Vagina (tissue), 2 donors: ENCODE results near the gene OSBPL6. TPM values are rescaled to one million over a fixed set of nuclear protein-coding genes. Genes with fewer than 3 reads are reported as not detected.

Source experiments
- DNase-seq, 2 donors: peaks; one replicate each; pipeline ENCODE4 v3.0.0-alpha.2; 2017; ENCODE audit errors: extremely low spot score in 2 of 2
- H3K27ac ChIP-seq: fragments of 200-600 bp; sonication (generic); one replicate; pipeline ENCODE4 v1.5.1; 2019
- H3K27me3 ChIP-seq: fragments of 200-600 bp; sonication (generic); one replicate; pipeline ENCODE4 v1.5.1; 2019
- H3K36me3 ChIP-seq, 2 donors: fragments of 200-600 bp; sonication (generic); one replicate each; pipeline ENCODE4 v1.5.1; 2017 to 2019
- H3K4me1 ChIP-seq: fragments of 200-600 bp; sonication (generic); one replicate; pipeline ENCODE4 v1.5.1; 2019
- H3K4me3 ChIP-seq, 2 donors: fragments of 200-600 bp; sonication (generic); 1 replicate in 1 of 2; 2 replicates in 1 of 2; pipeline ENCODE4 v1.5.1; 2016 to 2019
- H3K9me3 ChIP-seq: fragments of 200-600 bp; sonication (generic); one replicate; pipeline ENCODE4 v1.5.1; 2019
- POLR2A ChIP-seq, 2 donors: fragments of 450-650 bp; IDR thresholded peaks; one replicate each; pipeline ENCODE4 v1.6.1; 2017; ENCODE audit warnings: antibody characterized with exemption in 2 of 2, mild to moderate bottlenecking in 2 of 2, moderate library complexity in 2 of 2
- POLR2AphosphoS5 ChIP-seq, 2 donors: sonication (generic); formaldehyde crosslinking; IDR thresholded peaks; one replicate each; pipeline ENCODE4 v1.9.0; 2017; ENCODE audit warnings: antibody characterized with exemption in 2 of 2, mild to moderate bottlenecking in 2 of 2, low read depth in 1 of 2; ENCODE audit not compliant: insufficient read depth in 1 of 2
- intact Hi-C: fragments of 100-400 bp; cut with DNase I; formaldehyde crosslinking; loops from one replicate; pipeline ENCODE4 v1.15.1; 2023
- total RNA-seq: library from RNA; depleted of rRNA; stranded (reverse); fragments of >200 nt; gene quantifications from one replicate; pipeline ENCODE4 v1.2.3, GENCODE V29; 2016
- TF ChIP-seq, protein P1 (sequence below), 3 experiments: fragments of 450-650 bp in 2 of 3; fragments of 200-600 bp in 1 of 3; sonication (generic) in 1 of 3; IDR thresholded peaks; one replicate each; pipeline ENCODE4 v1.5.1; 2017 to 2019; ENCODE audit warnings: antibody characterized with exemption in 3 of 3, mild to moderate bottlenecking in 2 of 3, moderate library complexity in 2 of 3

Gene OSBPL6
- total RNA-seq, 1 donor from 2014 or later, result 2.7 TPM

DNA sequence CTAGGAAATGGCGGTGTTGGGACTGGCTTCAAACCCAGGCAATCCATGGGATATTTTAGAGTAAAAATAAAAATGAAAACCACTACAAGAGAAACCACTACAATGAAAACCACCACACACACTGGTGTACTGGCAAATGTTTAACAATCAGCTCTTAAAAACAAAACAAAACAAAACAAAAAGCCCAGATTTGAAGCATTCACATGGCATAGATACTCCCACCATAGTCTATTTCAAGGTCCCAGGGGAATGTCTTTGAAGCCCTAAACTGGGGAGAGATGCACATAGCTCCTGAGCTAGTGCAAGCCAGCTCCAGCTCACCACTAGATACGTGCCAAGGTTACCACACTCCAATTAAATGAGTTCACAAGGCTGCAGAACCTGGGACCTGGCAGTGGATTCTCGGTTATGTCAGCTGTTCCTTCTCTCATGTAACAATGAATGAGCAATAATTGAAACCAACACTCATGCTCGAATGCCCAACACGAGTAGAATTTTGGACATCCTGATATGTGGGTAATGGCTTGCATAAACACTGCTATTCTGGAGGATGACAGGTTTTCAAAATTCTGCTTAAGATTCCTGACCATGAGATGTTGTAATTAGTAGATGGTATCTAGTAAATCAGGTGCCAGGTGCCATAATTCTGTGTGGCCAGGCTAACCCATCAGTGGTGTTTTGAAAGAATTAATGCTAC lies 102.2 kb downstream of the OSBPL6 start:
- DNase-seq, result no peak
- Histone ChIP-seq H3K4me1 (no peaks in the 10 kb centered on the region), H3K4me3 (no peak overlapping the region), H3K27me3 (no peaks in the 10 kb centered on the region), H3K36me3 (no peaks in the 10 kb centered on the region), H3K9me3 (no peaks in the 10 kb centered on the region), H3K27ac (no peak overlapping the region)
- TF ChIP-seq, protein P1, sequence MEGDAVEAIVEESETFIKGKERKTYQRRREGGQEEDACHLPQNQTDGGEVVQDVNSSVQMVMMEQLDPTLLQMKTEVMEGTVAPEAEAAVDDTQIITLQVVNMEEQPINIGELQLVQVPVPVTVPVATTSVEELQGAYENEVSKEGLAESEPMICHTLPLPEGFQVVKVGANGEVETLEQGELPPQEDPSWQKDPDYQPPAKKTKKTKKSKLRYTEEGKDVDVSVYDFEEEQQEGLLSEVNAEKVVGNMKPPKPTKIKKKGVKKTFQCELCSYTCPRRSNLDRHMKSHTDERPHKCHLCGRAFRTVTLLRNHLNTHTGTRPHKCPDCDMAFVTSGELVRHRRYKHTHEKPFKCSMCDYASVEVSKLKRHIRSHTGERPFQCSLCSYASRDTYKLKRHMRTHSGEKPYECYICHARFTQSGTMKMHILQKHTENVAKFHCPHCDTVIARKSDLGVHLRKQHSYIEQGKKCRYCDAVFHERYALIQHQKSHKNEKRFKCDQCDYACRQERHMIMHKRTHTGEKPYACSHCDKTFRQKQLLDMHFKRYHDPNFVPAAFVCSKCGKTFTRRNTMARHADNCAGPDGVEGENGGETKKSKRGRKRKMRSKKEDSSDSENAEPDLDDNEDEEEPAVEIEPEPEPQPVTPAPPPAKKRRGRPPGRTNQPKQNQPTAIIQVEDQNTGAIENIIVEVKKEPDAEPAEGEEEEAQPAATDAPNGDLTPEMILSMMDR (IDR thresholded peaks at IDR 0.05), result no peak
- TF ChIP-seq POLR2A (IDR thresholded peaks at IDR 0.05), result no peak
- no peak for TF ChIP-seq POLR2AphosphoS5 (IDR thresholded peaks at IDR 0.05; ENCODE audit: insufficient read depth in 1 of 2, low read depth in 1 of 2)
- intact Hi-C loops, result no loop called here

- no peaks in the 10 kb centered on the region for H3K27me3 ChIP-seq
- no peaks in the 10 kb centered on the region for H3K9me3 ChIP-seq
- TF ChIP-seq, protein P1 (IDR thresholded peaks at IDR 0.05), result no peak
- TF ChIP-seq POLR2A (IDR thresholded peaks at IDR 0.05), result no peak
- no peak for TF ChIP-seq POLR2AphosphoS5 (IDR thresholded peaks at IDR 0.05; ENCODE audit: insufficient read depth in 1 of 2, low read depth in 1 of 2)
- no peaks in the 10 kb centered on the region for H3K4me1 ChIP-seq
- no peak overlapping the region for H3K4me3 ChIP-seq
- H3K27ac ChIP-seq, result no peak overlapping the region
- intact Hi-C loops, result no loop called here
- no peak for DNase-seq
- H3K36me3 ChIP-seq, result no peaks in the 10 kb centered on the region
Observed at GRCh38 chr2:178297091-178297411, 102.7 kb downstream of the OSBPL6 start.

DNA sequence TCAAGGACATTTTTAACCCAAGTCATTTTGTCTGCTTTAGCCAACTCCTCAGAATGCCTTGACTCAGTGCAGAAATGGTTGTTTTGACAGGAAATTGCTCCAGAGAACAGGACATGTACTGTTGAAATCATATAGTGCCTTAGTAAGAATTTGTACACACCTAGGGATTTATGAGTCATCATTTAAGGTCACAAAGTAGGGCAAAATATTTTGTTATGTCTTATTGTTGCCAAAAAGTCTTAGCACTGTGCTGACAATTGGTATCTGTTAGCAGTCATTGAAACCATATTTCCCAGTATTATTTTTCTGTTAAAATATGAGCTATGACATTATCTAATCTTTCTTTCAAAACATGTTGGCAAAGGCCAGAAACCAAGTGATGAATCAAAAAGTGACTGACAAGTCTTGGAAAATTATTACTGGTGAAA lies 104.5 kb downstream of the OSBPL6 start:
- Histone ChIP-seq H3K9me3 (no peaks in the 10 kb centered on the region), H3K27me3 (no peaks in the 10 kb centered on the region), H3K4me1 (no peaks in the 10 kb centered on the region), H3K36me3 (no peaks in the 10 kb centered on the region), H3K4me3 (no peak overlapping the region), H3K27ac (no peak overlapping the region)
- TF ChIP-seq POLR2AphosphoS5 (IDR thresholded peaks at IDR 0.05; ENCODE audit: insufficient read depth in 1 of 2, low read depth in 1 of 2), result peak in 1 of 2 donors; percentile 86
- no peak for TF ChIP-seq POLR2A (IDR thresholded peaks at IDR 0.05)
- intact Hi-C loops, result no loop called here
- DNase-seq, result no peak

GRCh38 chr2:178301649-178302238 lies 107.4 kb downstream of the OSBPL6 start:
- H3K4me1 ChIP-seq, result no peaks in the 10 kb centered on the region
- DNase-seq, result no peak
- TF ChIP-seq POLR2A (IDR thresholded peaks at IDR 0.05), result no peak
- intact Hi-C loops, result no loop called here
- no peak overlapping the region for H3K27ac ChIP-seq
- no peak overlapping the region for H3K4me3 ChIP-seq
- H3K36me3 ChIP-seq, result no peaks in the 10 kb centered on the region
- H3K27me3 ChIP-seq, result no peaks in the 10 kb centered on the region
- H3K9me3 ChIP-seq, result no peaks in the 10 kb centered on the region

DNA sequence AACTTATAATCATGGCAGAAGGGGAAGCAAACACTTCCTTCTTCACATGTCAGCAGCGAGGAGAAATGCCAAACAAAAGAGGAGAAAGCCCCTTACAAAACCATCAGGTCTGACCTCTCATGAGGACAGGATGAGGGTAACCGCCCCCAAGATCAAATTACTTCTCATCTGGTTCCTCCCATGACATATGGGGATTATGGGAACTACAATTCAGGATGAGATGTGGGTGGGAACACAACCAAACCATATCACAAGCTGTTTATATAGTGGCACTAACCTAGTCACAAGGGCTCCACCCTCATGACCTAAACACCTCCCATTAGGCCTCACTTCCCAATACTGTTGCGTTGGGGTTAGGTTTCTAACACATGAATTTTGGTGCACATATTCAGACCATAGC lies 110.0 kb downstream of the OSBPL6 start:
- Histone ChIP-seq H3K4me3 (no peak overlapping the region), H3K36me3 (no peaks in the 10 kb centered on the region), H3K27me3 (no peaks in the 10 kb centered on the region), H3K27ac (no peak overlapping the region), H3K9me3 (no peaks in the 10 kb centered on the region), H3K4me1 (peaks cover 5% of the 10 kb centered on the region)
- intact Hi-C loops, result no loop called here
- DNase-seq, result no peak
- TF ChIP-seq, protein P1 (IDR thresholded peaks at IDR 0.05), result no peak
- TF ChIP-seq POLR2A (IDR thresholded peaks at IDR 0.05) (no peak), POLR2AphosphoS5 (IDR thresholded peaks at IDR 0.05; ENCODE audit: insufficient read depth in 1 of 2, low read depth in 1 of 2) (no peak)

DNA sequence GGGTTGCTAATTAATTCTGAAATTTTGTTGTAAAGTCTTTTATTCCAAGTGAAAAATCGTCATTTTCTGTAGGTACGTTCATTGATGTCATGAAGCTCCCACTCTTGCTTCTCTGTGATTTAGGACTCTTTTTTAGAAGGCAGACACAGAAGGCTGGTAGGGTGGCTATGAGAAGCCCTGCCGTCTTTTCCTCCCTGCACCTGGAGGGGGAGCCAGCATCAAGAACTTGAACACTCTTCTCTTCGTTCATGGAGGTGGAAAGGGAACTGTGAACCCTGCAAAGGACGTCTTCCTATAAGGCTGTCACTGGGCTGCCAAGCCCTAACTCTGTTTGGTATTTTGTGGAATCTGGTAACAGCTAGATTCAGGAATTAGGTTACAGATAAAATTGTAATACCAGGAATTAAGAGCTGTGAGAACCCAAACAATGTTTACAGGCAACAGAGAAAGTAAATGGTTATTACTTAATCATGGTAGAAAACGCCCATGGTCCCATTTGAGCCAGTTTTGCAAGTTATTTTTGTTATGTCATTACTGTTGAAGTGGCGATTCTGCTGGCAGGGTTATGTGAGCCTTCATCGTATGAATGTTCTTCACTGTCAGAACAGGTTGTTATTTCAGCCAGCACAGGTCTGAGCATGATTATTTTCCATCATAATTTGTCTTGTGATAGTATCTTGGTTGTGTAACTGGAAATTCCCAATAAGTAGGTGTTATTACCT lies 112.2 kb downstream of the OSBPL6 start:
- no peak for DNase-seq

More for the DNA sequence above, 112.2 kb downstream of the OSBPL6 start:
- Histone ChIP-seq H3K27me3 (no peaks in the 10 kb centered on the region), H3K4me1 (peaks cover 5% of the 10 kb centered on the region), H3K9me3 (no peaks in the 10 kb centered on the region), H3K4me3 (no peak overlapping the region), H3K27ac (no peak overlapping the region), H3K36me3 (no peaks in the 10 kb centered on the region)
- TF ChIP-seq POLR2A (IDR thresholded peaks at IDR 0.05) (no peak), POLR2AphosphoS5 (IDR thresholded peaks at IDR 0.05; ENCODE audit: insufficient read depth in 1 of 2, low read depth in 1 of 2) (peak in 1 of 2 donors; percentile 18)
- TF ChIP-seq, protein P1 (IDR thresholded peaks at IDR 0.05), result no peak
- intact Hi-C loops, result no loop called here
